Hippocampal formation (tissue), 2 donors: ENCODE data around the gene SCARB1.

Source experiments
- DNase-seq, 2 donors: peaks; one replicate each; lab custom pipeline; 2025; lab: John Stamatoyannopoulos, UW

Gene SCARB1

GRCh38 chr12:124796303-124796960 is 67.2 kb downstream of the SCARB1 start:
- DNase-seq = no peak

DNA sequence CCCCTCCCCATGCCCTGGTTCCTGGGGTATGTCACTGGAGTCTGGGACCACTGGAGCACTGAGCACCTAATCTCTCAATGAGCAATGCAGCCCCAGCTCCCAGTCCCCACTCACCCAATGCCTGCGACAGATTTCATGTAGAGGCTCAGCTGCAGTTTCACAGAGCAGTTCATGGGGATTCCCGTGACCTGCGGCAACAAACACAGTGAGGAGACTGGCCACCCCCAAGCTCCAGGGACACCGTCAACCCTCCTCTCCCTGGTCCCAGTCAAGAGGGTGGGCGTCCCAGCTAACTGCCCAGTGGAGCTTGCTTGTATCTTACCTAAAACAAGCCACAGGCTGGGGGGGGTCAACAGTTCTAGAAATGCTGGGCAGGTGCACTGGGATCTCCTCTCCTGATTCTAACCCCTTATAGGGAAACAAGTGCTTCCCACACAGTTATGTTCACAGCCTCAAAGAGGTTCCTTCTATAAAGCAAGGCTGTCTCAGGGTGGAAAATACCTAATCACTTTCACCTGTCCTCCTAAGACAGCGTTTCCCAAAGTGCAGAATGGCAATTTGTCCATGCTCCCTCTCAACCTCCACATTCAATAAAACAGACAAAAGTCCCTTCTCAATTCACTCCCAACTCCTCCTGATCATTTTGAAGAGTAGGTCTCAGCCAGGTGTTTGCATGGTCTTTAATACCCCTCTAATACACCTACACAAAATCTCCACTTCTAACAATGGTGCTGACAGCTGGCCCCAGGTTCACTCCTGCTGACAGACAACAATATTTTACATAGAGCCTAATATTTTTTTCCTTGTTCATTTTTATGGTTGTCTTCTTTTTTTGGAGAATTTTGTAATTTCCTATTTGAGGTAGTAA is 68.3 kb downstream of the SCARB1 start:
- DNase-seq = no peak

DNA sequence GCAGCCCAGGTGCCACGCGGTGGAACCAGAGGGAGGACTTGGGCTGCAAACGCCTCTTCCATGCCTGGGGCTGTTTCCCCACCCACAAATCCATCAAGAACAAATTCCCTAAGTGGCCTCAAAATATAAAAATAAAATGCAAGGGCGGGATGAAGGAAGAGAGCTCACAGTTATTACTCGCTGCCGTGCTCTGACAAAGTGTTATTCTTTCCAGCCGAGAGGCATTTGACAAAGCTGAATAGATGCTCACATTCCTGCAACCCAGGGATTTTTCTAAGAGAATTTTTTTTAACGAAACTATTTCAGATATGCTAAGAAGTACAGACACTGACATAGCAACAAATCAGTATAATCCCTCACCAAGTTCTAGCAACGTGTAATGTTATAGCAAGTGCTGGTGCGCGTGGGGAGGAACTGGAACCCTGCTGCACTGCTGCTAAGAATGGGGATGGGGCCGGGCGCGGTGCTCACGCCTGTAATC is 70.7 kb downstream of the SCARB1 start:
- DNase-seq = peak in 1 of 2 donors; percentile 30

DNA sequence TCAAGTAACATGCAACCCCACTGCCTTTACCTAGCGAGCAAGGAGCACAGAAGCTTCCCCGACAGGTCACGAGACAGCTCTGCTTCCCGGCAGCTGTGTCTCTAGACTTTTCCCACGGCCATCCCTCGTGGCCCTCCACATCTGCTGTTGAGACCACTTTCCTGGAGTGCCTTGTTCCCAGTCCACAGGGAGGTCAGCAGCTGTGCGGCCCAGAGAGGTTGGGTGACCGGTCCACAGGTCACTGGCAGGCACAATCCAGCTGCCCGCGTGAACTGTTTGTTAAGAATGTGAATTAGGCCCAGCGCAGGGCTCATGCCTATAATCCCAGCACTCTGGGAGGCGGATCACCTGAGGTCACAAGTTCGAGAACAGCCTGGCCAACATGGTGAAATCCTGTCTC is 71.5 kb downstream of the SCARB1 start:
- DNase-seq = no peak

DNA sequence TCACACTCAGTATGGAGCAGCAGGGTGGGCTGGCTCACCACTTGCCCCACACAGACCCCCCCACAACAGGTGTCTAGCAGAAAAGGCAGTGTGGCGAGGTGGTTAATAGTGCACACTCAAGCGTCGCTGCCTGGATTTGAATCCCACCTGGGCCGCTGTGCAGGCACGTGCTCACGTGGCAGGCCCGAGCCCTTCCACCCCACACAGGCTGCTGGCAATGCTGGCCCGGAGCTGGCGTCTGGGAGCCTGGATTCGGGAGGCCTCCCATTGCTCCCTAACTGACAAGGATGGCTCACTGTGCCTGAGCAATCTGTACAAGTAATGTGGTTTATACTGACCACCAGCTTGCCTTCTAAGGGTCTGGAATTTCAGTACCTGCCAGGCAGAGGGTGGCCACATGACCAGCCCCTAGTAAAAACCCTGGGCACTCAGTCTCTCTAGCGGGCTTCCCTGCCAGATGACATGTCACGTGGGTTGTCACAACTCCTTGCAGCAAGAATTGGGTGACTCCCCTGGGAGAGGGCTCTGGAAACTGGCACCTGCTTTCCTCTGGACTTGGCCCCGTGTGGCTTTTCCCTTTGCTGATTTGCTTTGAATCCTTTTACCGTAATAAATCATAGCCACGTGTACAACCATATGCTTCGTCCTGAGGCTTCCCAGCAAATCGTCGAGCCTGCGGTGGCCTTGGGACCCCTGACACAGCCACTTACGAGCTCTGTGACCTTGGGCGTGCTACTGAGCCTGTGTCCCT is 72.8 kb downstream of the SCARB1 start:
- DNase-seq = no peak

DNA sequence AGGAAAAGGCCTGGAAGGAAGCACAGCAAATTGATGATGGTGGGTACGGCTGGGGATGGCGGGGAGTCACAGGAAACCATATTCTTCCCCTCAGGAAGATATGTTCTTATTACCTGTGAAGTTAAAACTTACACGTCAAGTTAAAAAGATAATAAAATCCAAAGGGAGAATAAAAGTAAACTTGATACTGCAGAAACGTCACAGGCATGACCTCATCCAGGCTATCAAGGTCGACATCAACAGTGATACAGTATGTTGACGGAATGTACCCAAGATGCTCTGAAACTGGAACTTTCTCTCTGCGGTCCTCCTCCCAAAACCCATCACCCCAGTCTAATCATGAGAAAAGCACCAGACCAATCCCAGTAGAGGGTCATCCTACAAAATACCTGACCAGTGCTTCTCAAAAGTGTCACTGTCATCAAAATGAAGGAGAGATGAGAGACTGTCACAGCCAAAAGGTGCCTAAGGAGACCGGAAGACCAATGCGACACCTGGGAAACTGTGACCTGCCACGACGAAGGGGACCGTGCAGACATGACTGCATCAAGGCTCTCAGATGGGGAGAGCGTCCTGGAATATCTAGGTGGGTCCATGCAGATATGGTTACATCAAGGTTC is 74.6 kb downstream of the SCARB1 start:
- no peak for DNase-seq

DNA sequence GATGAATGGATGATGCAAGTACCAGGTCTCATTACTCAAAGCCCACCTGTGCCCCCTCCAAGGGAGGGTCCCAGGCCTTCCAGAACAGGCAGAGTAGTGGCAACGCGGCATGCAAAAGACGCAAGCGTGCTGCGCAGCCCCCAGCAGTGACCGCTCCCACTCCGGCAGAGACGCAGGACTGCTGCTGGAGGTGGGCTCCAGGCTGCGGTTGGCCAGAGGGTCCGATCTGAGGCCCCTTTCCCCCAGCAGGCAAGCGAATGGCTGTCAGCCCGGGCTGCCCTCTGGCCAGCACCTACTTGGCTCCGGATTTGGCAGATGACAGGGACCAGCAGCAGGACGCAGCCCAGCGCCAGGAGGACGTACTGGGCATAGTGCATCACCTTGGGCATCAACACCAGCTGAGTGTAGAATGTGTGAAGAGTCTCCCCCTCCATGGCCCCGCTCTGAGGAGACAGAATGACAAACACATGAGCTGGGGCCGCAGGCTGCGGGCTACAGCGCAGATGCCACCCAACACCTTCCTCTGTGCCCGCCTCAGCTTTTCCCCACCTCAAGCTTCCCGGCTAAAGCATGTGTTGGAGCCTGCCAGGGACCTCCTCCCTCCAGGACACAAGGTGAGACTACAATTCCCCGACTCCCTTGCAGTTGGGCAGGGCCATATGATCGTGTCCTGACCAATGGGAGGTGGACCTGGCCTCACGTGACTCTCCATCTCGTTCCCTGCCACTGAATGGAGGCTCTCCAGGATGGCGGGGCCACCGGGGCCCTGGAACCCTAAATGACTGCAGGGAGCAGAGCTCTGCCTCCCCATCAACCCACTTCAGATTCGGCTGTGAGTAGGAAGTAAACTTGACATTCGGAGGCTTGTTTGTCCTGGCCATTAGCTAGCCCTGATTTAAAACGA is 77.4 kb downstream of the SCARB1 start:
- DNase-seq = peak; percentile 79 to 84

DNA sequence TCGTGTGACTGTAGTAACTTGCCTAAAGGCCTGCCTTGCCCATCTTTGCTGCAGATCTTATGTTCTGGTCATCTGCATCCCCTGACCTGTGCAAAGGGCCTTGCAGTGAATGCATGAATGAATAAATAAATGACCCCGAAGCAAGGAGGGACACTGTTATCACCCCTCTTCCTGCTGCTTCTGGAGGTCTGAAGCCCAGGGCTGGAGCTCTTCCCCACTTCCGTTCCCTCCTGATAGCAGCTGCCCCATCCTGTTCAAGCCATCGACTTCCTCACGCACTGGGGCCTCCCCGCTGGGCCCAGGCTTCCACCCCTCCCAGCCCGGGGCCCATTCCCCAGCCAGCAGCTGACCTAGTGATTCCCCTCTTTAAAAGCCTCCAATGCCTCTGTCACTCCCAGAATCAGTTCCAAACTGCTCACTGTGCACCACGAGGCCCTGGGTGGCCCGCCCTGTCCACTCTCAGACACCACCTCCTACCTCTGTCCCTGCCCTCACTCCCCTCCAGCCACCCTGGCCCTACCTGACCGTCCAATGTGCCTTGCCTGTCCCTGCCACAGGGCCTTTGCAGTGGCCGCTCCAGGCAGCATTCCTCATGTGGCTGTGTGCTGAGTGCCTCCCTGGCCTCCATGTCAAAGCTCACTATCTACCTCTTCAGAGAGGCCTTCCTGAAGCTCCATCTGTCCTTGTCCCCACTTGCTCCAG is 78.6 kb downstream of the SCARB1 start:
- no peak for DNase-seq

- DNase-seq = no peak
These were observed 80.6 kb downstream of the SCARB1 start for GRCh38 chr12:124783087-124783486.

DNA sequence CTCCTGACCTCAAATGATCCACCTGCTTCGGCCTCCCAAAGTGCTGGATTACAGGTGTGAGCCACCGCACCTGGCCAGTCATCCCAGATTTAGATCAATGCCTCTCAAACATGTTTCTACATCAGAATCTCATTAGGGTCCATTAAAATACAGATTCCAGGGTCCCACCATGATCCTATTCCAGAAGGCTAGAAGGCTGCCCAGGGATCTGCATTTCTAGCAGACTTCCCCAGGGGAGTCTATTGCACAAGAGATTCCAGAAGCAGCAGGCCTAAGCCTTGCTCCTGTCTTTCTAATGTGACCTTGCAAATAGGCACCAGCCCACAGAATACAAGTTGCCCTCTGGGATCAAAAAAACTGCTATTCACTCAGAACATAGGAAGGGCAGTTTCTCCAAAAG is 81.5 kb downstream of the SCARB1 start:
- DNase-seq = no peak

- no peak for DNase-seq
These were observed 82.6 kb downstream of the SCARB1 start for GRCh38 chr12:124780752-124781685.

GRCh38 chr12:124780336-124780735 is 83.3 kb downstream of the SCARB1 start:
- DNase-seq = no peak

- DNase-seq = no peak
These were observed 84.2 kb downstream of the SCARB1 start for GRCh38 chr12:124779161-124780141.

DNA sequence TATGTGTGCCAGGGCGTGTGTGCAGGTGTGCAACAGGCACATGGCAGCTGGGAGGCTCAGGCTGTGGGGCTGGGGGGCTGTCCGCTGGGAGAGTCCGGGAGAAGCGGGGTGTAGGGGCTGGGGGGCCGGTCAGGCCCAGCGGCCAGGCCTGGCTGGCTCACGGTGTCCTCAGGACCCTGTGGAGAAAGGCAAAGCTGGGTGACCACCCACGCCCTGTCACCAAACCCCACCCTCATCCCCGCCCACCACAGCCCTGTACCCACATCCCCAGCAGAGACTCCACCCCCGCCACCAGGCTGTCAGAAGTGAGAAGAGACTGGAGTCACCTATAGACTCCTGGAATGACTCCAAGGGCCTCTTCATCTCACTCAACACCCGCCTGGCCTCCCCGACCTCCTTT is 85.3 kb downstream of the SCARB1 start:
- no peak for DNase-seq

- no peak for DNase-seq
These were observed 86.0 kb downstream of the SCARB1 start for GRCh38 chr12:124777399-124778372.

DNA sequence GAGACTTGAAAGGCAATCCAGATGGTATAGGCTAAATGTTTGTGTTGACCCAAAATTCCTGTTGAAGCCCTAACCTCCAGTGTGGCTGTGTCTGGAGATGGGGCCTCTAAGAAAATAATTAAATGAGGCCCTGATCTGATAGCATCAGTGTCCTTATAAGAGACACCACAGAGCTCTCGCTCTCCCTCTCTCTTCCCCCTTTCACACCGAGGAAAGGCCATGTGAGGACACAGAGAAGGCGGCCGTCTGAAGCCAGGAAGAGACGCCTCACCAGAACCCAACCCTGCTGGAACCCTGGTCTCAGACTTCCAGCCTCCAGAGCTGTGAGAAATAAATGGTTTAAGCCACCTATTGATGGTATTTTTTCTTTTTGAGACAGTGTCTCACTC is 87.5 kb downstream of the SCARB1 start:
- DNase-seq = no peak
